ENCODE data around the gene SMIM13.

Gene SMIM13

DNA sequence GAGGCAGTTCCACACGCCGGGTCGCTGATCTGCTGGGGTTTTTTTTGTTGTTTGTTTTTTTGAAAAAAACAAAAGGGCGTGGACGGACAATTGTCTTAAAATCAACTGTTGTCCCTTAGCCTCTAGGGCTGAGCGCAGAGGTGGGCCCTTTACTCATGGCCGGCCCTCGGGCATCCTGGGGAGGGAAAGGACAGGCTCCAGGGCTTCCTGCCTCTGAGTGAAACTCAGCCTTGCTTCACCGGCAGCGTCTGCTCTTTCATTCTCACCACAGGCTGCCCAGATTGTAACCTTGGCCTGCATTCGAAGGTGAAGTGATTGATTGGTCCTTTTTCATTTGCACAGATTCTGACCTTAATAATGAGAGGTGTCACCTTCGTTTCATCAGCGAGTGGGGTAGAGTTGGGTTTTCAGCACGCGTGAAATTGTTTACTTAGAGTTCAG is 797 bp downstream of the SMIM13 start:
- TF ChIP-seq, protein P1, sequence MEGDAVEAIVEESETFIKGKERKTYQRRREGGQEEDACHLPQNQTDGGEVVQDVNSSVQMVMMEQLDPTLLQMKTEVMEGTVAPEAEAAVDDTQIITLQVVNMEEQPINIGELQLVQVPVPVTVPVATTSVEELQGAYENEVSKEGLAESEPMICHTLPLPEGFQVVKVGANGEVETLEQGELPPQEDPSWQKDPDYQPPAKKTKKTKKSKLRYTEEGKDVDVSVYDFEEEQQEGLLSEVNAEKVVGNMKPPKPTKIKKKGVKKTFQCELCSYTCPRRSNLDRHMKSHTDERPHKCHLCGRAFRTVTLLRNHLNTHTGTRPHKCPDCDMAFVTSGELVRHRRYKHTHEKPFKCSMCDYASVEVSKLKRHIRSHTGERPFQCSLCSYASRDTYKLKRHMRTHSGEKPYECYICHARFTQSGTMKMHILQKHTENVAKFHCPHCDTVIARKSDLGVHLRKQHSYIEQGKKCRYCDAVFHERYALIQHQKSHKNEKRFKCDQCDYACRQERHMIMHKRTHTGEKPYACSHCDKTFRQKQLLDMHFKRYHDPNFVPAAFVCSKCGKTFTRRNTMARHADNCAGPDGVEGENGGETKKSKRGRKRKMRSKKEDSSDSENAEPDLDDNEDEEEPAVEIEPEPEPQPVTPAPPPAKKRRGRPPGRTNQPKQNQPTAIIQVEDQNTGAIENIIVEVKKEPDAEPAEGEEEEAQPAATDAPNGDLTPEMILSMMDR (IDR thresholded peaks at IDR 0.05; ENCODE audit: borderline replicate concordance, insufficient read depth, low read depth, low read length) = no peak
- peak overlapping the region; percentile 86 for H3K4me3 ChIP-seq (ENCODE audit: low read depth, low read length)

DNA sequence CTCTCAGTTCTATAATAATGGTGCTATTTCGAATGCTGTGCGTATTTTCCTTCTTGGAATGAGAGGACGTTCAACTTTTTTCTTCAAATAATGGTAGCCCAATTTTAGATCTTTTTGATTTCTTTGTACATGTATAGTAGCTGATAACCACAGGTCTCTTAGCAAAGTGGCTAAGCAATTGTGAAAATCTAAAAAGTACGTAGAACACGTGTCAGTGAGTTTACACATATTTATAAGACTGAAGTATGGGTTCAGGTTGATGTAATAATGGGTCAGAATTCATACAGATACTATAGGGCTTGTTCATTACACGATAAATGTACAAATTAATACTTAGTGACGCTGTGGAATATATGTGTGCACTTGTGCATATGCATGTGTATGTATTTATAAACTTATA is 1.3 kb downstream of the SMIM13 start:
- TF ChIP-seq, protein P1 (IDR thresholded peaks at IDR 0.05; ENCODE audit: borderline replicate concordance, insufficient read depth, low read depth, low read length) = no peak
- H3K4me3 ChIP-seq (ENCODE audit: low read depth, low read length) = peak overlapping the region; percentile 86

DNA sequence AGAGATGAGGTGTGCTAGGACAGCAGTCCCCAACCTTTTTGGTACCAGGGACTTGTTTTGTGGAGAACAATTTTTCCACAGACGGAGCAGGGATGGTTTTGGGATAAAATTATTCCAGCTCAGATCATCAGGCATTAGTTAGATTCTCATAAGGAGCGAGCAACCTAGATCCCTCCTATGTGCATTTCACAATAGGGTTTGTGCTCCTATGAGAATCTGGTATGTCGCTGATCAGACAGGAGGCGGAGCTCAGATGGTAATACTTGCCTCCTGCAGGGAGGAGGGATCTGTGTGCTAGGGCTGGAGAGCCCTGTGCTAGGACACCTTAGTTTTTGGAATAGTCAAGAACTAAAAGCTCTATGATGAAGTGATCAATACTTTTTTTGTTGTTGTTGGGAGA is 2.5 kb downstream of the SMIM13 start:
- H3K4me3 ChIP-seq (ENCODE audit: low read depth, low read length) = no peak overlapping the region
- TF ChIP-seq, protein P1 (IDR thresholded peaks at IDR 0.05; ENCODE audit: borderline replicate concordance, insufficient read depth, low read depth, low read length) = no peak

DNA sequence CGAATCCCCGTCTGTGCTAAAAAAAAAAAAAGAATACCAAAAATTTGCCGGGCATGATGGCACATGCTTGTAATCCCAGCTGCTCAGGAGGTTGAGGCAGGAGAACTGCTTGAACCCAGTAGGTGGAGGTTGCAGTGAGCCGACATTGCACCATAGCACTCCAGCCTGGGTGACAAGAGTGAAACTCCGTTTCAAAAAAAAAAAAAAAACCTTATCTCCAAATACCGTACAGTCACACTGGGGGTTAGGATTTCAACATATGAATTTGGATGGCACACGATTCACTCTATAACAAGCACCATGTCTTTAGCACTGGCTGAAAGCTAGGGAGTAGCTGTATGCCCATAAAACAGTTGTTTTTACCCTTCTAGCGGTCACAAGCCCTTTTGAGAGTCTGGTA is 3.8 kb downstream of the SMIM13 start:
- TF ChIP-seq, protein P1 (IDR thresholded peaks at IDR 0.05; ENCODE audit: borderline replicate concordance, insufficient read depth, low read depth, low read length) = no peak
- H3K4me3 ChIP-seq (ENCODE audit: low read depth, low read length) = no peak overlapping the region

DNA sequence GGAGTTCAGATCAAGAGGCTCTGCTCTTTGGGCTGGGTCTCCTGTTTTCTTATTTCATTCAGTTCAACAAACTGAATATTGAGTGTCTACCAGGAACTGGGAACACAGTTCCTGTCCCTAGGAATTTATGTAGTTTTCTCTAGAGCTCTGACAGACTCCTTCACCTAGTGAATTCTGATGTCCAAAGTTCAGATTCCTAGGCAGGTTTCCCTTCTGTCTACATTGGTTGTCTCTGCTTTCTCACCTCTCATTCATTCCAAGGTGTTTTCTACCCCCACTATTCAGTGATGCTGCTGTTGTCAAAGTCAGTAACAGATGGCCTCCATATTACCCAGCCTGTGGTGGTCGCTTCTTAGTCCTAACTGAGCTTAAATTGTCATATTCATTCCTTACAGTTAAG is 4.4 kb downstream of the SMIM13 start:
- TF ChIP-seq, protein P1 (IDR thresholded peaks at IDR 0.05; ENCODE audit: borderline replicate concordance, insufficient read depth, low read depth, low read length) = no peak

DNA sequence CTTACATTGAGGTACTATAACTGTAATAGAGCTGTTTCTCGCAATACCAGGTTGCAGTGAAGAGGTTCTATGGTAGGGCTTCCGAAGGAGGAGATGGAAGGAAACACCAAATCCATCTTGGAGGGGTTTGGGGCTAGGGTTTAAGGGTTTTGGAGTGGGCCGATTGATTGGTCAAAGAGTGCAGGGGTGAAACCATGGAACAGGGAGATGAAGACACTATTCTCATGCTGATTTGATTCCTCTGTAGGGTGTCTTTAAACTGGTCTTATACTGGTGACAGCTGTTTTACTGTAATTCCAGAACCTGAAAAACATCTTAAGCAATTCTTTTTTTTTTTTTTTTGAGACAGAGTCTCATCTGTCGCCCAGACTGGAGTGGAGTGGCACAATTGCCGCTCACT is 7.8 kb downstream of the SMIM13 start:
- no peak overlapping the region for H3K4me3 ChIP-seq (ENCODE audit: low read depth, low read length)
- TF ChIP-seq, protein P1 (IDR thresholded peaks at IDR 0.05; ENCODE audit: borderline replicate concordance, insufficient read depth, low read depth, low read length) = no peak

More for the DNA sequence above, 4.4 kb downstream of the SMIM13 start:
- H3K4me3 ChIP-seq (ENCODE audit: low read depth, low read length) = no peak overlapping the region

DNA sequence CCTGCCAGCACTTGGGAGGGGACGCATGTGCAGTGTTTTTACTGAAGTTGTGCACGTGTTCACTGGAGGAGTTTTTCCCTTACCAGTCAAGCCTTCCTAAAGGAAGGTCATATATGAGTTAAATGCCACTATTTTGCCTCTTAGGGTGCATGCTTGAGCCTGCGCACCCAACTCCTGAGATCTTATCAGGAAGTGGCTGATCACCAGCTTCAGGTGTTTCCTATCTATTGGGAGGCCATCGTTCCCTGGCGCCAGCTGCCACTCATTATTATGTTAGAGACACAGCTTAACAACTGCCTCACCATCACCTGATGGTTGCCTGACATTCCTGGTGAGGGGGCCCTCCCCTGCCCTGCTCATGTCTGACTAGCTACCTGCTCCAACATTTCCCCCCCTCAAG is 9.4 kb downstream of the SMIM13 start:
- H3K4me3 ChIP-seq (ENCODE audit: low read depth, low read length) = no peak overlapping the region
- TF ChIP-seq, protein P1 (IDR thresholded peaks at IDR 0.05; ENCODE audit: borderline replicate concordance, insufficient read depth, low read depth, low read length) = no peak

Data from GM12875 (cell line).